ENCODE measurements around the gene BLOC1S2.

DNA sequence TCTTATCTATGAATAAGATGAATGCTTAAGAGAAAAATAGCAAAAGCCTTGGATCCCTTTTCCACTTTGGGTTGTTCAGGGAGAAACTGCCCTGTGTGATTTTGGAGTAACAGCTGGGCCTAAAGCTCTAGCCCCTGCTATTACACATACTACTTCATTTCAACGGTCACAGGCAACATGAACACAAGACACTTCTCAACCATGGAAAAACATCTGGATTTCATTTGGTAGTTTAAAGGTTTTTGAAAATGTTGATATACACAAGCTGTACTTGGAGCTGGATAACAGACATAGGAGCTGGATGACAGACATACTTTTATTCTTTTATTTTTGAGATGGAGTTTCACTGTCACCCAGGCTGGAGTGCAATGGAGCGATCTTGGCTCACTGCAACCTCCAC lies 54.4 kb downstream of the BLOC1S2 start:
- TF ChIP-seq, protein P1, sequence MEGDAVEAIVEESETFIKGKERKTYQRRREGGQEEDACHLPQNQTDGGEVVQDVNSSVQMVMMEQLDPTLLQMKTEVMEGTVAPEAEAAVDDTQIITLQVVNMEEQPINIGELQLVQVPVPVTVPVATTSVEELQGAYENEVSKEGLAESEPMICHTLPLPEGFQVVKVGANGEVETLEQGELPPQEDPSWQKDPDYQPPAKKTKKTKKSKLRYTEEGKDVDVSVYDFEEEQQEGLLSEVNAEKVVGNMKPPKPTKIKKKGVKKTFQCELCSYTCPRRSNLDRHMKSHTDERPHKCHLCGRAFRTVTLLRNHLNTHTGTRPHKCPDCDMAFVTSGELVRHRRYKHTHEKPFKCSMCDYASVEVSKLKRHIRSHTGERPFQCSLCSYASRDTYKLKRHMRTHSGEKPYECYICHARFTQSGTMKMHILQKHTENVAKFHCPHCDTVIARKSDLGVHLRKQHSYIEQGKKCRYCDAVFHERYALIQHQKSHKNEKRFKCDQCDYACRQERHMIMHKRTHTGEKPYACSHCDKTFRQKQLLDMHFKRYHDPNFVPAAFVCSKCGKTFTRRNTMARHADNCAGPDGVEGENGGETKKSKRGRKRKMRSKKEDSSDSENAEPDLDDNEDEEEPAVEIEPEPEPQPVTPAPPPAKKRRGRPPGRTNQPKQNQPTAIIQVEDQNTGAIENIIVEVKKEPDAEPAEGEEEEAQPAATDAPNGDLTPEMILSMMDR (IDR thresholded peaks at IDR 0.05; ENCODE audit: insufficient read depth, low read depth, low read length) = no peak
- TF ChIP-seq EZH2 (IDR thresholded peaks at IDR 0.05; ENCODE audit: insufficient read depth, low read length) = no peak

All from astrocyte (in vitro differentiated cells and primary cell).